GM21528 (cell line): Measurements from ENCODE around the gene SP7.
"Not testable (repeated sequence)": the region's sequence is repeated elsewhere in the genome, so short reads cannot be mapped to it uniquely, and the experiment has no call there.

Experiments
- ATAC-seq: cut with Tn5 transposase; IDR thresholded peaks from one replicate; pipeline ENCODE4 v1.9.1; 2021; ENCODE audit warnings: mild to moderate bottlenecking, moderate library complexity; ENCODE audit not compliant: unreplicated experiment, low FRiP score

SP7 gene

DNA sequence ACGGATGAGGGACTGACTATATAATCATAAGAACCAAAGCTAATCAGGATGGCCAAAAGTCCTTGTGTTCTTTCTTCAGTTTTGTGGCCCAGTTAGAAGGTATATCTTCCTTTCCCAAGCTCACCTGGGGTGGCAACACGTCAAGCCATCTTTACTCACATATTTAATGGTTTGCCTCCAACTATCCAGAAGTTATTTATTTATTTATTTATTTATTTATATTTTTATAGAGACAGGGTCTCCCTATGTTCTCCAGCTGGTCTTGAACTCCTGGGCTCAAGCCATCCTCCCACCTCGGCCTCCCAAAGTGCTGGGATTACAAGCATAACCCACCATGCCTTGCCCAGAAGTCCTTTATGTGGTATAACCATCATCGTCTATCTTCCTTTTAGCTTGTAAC lies 11.8 kb upstream of the SP7 start:
- no peak for ATAC-seq

DNA sequence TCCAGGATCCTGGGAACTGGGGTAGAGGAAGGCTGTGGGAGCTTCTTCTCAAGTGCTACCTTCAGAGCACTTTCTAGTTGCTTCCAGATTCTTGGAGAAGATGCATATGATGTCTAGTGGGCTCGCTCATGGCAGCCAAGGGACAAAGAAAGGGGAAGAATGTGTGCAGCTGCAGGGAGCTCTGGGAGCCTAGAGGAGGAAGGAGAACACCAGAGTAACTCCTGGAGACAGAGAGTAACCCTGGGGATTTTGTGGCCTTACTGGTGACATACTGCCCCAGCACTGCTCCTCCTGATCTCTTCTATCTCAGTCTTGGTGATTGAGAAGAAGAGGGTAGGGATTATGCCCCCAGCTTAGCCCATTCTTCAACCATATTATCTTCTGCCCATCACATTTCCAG lies 10.3 kb upstream of the SP7 start:
- ATAC-seq = no peak

DNA sequence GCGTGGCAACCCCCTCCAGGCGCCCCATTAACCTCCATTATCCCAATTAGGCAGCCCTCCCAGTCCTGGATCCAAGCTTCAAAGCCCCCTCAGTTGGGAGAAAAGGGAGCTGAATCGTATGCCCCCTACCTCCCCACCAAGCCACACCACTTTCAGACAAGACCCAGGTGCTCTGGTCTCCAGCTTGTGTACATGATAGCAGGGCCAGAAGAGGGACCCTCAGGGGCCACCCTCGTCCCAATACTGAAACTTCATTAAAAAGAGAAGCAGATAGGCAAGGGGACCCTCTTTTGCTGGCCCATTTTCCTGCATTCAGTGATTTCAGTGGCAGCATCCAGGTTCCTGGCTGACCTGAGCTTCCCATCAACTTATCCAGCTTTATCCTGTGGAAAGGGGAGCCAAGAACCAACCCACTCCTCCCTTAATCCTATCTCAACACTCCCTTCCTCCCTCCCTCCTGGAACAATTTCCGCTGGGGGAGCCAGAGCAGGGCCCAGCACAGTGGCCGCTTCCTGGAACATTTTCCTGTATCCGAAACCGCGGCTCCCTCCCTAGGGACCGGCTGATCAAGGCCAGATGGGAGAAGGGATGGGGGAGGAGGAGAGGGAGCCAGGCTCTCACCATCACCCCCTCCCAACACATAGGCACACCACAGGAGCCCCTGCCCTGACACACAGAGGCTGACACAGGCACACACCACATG lies 9.5 kb upstream of the SP7 start:
- ATAC-seq = no peak

DNA sequence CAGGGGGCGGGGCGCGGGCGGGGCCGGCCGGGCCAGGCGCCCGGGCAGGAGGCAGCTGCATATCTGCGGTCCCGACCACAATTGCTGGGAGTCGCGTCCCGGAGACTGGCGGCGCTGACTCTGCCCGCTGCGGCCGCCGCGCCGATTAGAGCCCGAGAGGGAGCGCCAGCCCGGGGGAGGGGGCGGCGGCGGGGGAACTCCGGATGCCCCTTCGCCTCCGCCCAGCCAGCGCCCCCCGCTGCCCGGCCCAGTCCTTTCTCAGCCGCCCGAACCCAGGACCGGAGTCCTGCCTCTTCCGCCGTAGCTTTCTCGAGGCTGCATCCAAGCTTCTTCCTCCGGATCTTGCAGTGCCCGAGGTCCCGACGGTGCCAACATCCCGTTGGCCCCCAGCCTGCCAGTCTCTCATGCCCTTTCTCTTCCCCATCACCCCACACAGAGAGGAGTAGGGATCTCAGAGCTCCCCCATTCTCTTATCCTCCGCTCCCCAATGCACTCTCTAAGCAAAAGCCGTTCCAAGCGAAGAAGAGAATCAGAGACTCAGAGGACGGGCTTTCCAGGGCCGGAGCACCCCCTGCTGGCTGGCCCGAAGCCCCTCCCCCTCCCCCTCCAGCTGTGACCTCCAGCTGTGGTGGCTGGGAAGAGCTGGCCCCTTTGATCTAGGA lies 8.8 kb upstream of the SP7 start:
- ATAC-seq = no peak

DNA sequence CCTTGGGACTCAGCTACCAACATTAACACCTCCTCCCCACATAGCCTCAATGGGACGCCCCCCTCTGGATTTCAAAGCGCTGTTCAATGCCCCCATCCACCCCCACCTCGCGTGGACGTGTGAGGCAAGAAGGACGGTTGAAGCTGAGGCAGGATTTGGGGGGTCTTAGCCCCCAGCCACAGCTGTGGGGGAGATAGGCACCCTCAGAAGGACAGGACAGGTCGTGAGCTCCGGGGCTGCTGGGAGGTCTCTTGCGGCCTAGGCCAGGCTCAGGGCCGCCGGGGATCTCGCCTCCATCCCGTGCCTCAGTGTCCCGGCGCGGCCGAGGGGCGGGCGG lies 8.3 kb upstream of the SP7 start:
- no peak for ATAC-seq

DNA sequence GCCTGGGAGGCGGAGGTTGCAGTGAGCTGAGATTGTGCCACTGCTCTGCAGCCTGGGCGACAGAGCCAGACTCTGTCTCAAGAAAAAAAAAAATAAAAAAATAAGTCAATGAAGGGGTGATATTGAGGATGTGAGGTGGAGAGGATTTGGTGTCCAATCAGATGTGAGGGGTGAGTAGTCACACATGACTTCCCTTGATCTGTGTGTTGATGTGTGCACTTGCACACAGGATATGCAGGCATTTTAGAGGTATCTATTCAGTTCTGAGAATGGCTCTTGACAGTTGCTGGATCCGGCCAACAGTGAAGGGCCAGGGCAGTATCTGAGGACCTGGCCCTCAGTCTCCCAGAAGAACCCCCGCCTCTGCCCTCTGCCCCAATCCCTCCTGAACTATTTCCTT lies 7.8 kb upstream of the SP7 start:
- no peak for ATAC-seq

DNA sequence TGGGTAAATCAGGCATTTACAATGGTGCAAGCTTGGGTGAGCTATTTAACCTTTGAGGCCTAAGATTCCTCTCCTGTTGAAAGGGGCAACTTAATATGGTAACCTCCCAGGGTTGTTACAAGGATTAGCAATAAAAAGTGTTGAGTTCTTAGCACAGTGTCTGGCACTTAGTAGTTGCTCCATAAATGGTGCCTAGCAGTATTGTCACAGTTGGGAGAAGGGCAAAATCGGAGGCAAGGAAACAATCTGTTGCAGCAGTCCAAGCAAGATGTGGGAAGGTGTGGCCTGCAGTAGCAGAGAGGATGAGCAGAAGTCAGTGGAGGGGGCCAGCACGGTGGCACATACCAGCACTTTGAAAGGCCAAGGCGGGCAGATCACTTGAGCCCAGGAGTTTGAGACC lies 7.3 kb upstream of the SP7 start:
- ATAC-seq = no peak

DNA sequence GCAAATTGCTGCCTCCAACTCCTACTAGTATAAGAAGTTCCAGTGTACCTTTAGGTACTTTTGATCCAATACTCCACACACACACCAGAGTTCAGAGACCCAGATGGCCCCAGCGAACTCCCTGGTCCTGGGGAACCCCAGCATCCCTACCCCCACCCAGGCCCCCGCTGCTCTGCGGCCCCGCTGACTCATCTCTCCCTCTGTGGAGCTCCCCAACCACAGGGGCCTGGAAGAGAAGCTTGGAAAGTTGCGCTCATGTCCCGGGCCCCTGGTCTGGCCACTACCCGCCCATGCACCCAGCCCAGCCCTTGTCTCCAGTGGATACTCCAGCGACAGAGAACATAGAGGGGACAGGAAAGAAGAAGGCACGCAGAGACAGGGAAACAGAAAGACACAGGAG lies 4.2 kb upstream of the SP7 start:
- ATAC-seq = no peak

DNA sequence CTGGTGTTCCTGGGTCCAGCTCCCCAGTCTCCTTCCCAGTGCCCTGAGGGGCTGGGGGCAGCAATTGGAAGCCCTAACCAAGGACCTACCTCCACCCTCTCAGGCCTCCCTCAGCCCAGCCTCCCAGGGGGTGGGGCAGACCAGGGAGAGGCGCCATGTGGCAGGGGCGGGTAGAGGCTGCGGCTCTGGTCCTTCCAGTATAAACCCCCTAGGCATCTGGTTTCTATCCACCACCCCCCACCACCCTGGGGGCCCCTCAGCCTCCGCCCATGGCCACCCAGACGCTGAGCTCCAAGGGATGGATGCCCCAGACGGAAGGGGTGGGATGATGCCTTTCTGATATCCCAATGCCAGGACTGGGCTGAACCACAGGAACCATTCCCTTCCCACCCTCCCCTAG lies 2.8 kb upstream of the SP7 start:
- ATAC-seq = no peak

DNA sequence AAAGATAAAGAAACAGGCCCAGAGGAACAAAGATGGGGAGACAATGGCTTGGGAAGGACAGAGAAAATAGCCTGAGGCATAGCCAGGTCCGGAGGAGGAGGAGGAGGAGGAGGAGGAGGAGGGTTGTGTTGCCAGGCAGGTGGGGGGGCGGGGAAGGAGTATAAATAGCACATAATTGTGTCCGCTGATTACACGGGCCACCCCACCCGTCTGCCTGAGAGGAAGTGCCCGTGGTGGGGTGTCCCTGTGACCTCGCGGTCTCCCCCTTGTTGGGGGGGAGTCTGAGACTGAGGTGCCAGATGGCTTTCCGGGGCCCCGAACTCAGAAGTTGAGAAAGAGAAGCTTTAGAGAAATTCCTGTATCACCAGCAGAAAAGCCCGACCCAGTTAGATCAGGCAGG lies 1.9 kb upstream of the SP7 start:
- no peak for ATAC-seq

DNA sequence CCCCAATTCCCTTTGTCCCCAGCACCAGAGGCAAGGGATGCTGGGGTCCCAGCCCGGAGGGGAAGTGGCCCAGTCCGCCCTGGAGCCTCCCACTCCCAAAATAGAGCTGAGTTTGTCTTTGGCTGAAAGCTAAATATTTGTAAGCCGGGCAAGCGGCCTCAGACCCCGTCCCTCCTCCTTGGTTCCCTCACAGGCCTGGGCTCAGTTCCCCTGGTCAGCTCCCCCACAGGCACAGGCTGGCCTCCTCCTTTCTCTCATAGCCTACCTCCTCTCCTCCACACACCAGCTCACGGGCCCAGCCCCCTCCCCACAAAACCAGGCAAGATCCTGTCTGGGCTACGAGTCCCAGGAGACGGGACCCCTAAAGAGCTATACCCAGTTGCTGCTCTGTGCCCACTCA lies 1.3 kb downstream of the SP7 start:
- no peak for ATAC-seq

DNA sequence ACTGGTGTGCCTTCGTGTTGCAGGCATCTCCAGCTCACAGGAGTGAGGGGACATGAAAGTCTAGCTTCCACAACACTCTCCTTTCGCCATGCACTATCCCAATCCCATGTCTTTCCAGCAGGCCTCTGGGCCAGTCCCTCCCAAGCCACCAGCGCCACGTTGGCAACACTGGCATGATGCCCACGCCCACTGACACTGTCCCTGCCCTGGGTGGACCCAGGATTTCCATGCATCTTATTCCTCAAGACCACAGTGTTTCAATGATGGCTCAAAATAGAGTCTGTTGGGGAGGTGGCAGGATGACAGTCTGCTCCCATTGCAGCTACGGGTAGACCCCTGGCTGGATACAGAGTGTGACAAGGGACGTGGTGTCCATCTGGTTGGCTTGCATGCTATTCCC lies 2.3 kb downstream of the SP7 start:
- no peak for ATAC-seq

DNA sequence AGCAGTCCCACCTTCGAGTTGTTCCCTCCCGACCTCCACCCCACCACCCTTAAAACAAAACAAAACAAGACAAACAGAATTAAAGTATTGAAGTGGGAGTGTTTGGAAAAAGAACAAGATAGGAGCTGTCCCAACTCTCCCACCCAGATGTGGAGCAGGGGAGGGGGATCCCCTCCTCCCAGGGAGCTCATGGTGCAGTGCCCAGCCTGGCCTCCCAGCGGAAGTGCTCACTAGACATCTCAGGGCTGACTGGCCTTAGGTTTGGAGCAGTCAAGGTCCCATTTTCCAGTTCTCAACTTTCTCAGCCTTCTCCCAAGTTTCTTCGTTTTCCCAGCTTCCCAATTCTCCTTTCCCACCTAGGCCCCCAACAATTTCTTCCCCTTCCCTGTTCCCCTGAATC lies 2.9 kb downstream of the SP7 start:
- ATAC-seq = no peak

DNA sequence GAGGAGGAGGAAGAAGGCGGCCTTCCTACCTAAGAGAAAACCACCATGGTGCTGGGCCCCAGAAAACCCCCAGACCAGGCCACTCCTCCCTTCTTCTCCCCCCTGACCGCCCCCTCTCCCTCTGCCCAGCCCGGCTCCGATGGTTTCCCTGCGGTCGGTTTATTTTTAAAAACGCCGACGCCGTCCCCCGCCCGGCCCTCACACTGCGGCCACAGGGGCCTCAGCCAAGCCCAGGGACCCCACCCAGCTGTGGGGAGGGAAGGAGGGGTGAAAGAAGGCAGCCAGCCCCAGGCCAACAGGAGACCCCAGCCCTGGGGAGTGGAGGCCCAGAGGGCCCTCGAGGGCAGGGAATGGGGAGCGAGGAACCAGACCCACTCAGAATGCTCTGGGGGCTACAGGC lies 3.4 kb downstream of the SP7 start:
- no peak for ATAC-seq

DNA sequence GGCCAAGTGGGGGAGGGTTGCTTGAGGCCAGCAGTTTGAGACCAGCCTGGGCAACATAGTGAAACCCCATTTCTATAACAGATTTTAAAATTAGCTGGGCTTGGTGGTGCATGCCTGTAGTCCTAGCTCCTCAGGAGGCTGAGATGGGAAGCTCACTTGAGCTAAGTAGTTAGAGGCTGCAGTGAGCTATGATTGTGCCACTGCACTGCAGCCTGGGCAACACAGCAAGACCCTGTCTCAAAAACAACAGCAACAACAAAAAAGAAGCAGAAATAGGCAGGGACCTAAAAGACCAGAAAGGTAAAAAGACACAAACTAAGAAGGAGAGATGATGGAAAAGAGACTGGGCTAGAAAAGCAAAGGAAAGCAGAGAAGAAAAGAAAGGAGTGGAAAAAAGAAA lies 3.8 kb downstream of the SP7 start:
- ATAC-seq = not testable (repeated sequence)

DNA sequence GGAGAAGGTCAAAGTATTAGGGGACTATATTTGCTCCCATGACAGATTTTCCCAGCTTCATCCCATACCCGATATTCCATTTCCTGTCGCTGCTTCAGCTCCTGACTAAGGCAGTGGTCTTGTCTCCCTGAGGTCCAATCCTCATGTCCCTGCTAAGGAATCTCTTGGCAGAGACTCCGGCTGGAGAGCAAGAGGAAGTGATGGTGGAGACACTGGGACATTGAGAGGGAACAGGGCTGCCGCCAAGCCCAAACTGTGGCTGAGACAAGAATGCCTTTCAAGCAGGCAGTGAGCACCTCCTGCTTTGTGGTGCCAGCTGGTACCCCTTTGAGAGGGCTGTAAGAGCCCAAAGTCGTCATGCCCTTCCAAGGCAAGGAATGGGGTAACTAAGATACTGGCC lies 5.5 kb downstream of the SP7 start:
- no peak for ATAC-seq

DNA sequence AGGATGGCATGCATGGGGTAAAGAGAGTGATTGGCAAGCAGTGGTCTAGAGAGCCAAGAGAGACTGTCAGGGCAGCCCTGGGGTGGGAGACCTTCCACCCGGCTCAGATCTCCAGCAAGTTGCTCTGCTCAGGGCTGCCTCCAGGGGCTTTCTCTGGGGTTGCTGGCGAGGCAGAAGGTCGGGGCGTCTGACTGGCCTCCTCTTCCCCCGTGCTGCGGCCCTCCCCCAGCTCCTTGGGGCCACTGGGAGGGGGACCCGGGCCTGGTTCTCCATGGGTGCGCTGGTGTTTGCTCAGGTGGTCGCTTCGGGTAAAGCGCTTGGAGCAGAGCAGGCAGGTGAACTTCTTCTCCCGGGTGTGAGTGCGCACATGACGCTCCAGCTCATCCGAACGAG lies 8.1 kb downstream of the SP7 start:
- no peak for ATAC-seq

DNA sequence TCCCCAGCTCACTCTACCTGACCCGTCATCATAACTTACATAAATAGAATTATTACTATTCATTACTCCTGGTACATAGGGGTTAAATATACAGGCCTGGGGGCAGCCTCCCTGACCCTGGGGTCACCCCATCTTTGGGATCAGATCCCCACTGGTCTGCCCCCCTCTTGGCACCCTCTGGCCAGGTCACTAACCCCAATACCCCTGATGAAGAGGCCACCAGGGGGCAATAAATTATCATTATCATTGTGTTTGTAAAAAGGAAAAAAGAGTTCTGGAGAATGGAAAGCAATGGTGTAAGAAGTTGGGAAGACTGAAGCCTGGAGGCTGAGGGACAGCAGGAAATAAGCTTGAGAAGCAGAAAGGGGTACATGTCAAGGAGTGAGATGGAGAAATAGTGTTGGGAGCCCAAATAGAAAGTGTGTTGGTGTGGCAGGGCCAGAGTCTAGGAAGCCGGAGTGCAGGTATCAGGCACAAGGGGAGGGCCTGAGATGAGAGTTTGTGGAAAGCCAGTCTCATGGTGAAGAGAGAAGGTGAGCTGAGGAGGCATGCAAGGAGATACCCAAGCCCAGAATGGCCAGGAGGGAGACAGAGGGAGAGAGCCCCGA lies 8.6 kb downstream of the SP7 start:
- ATAC-seq = no peak

DNA sequence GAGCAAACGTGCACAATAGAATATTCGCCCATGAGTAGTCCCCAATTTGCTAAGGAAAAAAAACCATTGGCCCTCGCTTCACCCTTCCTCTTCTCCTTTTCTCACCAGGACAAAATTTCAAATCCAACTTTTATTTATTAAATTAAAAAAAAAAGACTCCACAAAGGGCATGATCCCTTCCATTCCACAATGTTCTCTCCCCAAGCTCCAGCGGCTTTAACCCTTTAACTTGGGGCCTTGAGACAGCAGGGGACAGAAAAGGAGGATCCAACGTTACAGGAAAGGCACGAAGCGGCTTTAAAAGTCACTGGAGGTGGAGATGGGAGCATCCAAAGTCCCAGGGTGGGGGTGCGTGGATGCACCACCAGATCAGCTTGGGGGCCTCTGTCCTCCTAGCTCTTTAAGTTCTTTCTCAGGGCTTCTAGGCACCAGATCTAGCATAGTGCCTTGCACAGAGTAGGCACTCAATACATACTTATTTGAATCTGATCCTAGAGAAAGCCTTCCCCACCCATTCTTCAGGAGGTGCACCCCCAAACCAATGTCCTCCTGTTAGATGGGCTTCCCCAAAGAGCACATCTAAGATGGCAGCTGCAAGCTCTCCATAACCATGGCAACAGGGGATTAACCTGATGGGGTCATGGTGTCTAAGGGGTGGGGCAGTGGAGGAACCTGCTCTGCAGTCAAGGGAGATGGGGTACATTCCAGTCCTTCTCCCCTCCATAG lies 9.5 kb downstream of the SP7 start:
- no peak for ATAC-seq

DNA sequence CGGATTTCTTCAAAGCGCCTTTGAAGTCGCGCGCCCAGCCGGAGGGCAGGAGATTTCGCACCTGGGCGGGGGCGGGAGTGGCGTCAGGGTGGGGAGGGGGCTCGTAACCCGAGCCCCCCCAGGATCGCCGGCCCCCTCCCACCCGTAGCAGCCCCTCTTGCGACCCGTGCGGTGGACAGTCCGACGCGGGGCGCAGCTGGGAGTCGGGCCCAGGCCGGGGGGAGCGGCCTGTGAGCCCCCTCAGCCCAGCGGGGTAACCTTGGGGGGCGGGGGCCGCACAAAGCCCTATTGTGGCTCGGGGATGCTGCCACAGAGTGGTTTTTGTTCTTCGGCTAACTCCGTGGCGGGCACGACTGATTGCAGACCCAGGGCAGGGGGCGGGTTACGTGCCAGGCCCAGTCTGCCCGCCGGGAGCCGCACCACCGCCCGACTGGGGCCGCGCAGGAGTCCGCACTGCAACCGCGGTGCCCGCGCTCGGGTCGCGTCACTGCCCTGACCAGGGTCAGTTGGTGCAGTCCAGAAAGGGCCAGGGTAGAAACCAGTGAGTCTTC lies 10.6 kb downstream of the SP7 start:
- no peak for ATAC-seq

DNA sequence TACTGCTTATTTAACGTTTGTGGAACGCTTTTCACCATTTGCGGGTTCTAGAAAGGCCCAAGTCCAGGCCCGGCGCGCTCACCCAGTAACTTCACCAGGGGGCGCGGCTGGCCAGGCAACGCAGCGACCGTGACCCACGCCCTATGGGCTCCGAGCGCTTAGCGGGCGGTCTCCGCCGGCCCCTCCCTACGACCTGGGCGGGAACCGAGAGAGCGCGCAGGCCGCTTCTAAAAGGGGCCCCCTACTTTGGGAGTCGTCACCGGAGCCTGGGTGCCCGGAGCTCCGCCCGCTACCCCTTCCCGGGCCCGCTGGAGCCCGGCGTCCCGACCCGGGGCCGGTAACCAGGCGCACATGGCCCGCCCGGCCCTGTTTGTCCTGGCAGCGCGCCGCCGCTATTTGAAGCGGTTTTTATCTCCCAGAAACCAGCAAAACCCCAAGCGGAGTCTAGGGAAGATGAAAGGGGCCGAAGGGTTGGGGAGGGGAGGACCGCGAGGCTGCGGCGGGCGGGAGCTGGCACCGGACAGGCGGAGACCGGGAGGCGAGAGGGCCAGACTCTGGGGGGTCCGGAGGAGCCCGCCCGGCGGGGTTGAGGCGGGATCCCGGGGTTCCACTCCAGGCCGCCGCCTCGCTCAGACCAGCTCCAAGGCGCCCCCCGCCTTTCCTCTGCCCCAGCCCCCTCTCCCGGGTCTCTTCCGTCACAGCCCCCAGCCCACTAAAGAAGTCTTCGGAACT lies 11.2 kb downstream of the SP7 start:
- peak; percentile 56 for ATAC-seq
